Kidney (tissue), 14 donors: ENCODE data around the gene MOGAT3. TPM values are rescaled to one million over a fixed set of nuclear protein-coding genes. Genes with fewer than 3 reads are reported as not detected.
A peak's percentile ranks its signal among the peaks of the same experiment; 100 is the strongest.

Experiments used
- DNase-seq, 5 donors: peaks; one replicate each; pipeline ENCODE4 v3.0.0-alpha.2; 2013 to 2020
- FAIRE-seq: peaks from 2 replicates; lab custom pipeline; 2012; peaks lifted over from hg19 to GRCh38; lab: Jason Lieb, UNC
- H3K27ac ChIP-seq, 2 donors: one replicate each; pipeline ENCODE4 v1.7.0; 2013; ENCODE audit warnings: low read depth in 2 of 2, low read length in 2 of 2, inconsistent platforms in 1 of 2
- H3K27me3 ChIP-seq: one replicate; pipeline ENCODE4 v1.7.1; 2013; ENCODE audit warnings: low read length, inconsistent platforms; ENCODE audit not compliant: control insufficient read depth, insufficient read depth
- H3K36me3 ChIP-seq, 3 donors: one replicate each; pipeline versions ENCODE4 v1.7.0 to v1.7.1; 2013; ENCODE audit warnings: low read length in 3 of 3, control low read depth in 1 of 3, inconsistent platforms in 1 of 3; ENCODE audit not compliant: insufficient read depth in 3 of 3, control insufficient read depth in 2 of 3
- H3K4me1 ChIP-seq, 3 donors: one replicate each; pipeline versions ENCODE4 v1.7.0 to v1.7.1; 2013; ENCODE audit warnings: low read length in 3 of 3, inconsistent platforms in 1 of 3, low read depth in 1 of 3; ENCODE audit not compliant: control insufficient read depth in 2 of 3, insufficient read depth in 2 of 3
- H3K4me3 ChIP-seq, 3 donors: one replicate each; pipeline versions ENCODE4 v1.7.0 to v1.8.1; 2013; ENCODE audit warnings: low read length in 3 of 3, control low read depth in 1 of 3, inconsistent platforms in 1 of 3
- H3K9ac ChIP-seq, 3 donors: one replicate each; pipeline versions ENCODE4 v1.7.0 to v1.7.1; 2013; ENCODE audit warnings: low read length in 3 of 3, control low read depth in 1 of 3, inconsistent platforms in 1 of 3
- H3K9me3 ChIP-seq, 3 donors: one replicate each; pipeline versions ENCODE4 v1.7.0 to v1.7.1; 2013; ENCODE audit warnings: low read length in 3 of 3, control low read depth in 1 of 3, inconsistent platforms in 1 of 3; ENCODE audit not compliant: control insufficient read depth in 2 of 3, insufficient read depth in 1 of 3
- intact Hi-C: fragments of 100-400 bp; cut with DNase I; formaldehyde crosslinking; loops from one replicate; pipeline ENCODE4 v1.11.1; 2022
- polyA plus RNA-seq: library from polyadenylated mRNA; stranded (reverse); fragments of 350-450 nt; fragmentation: Illumina TruSeq; extraction: RNeasy Lipid Tissue Mini Kit (QIAGEN cat#74804); gene quantifications from one replicate; pipeline ENCODE4 v1.2.3, GENCODE V29; 2014; ENCODE audit warnings: low read depth, low replicate concordance; ENCODE audit not compliant: insufficient read depth
- total RNA-seq: library from RNA; stranded (reverse); fragmentation: NEBNext Ultra II Directional; extraction: Animal tissue kit (Norgen Biotek cat#: 25700); gene quantifications from one replicate; pipeline ENCODE4 v1.2.1, GENCODE V29; 2021
- TF ChIP-seq, protein P1 (sequence below): IDR thresholded peaks from 3 replicates; pipeline ENCODE4 v1.5.1; 2012; ENCODE audit warnings: mild to moderate bottlenecking, moderate library complexity, borderline replicate concordance; ENCODE audit not compliant: insufficient read depth; ENCODE audit errors: extremely low read depth
- donor health status: control.
- donor health status: control.
- donor health status: control.
- donor health status: control.
- donor health status: control.
- donor health status: DM: yes; HTN: yes; CAD: no.
- donor health status: Normal renal cell carcinoma (clear cell type).

The MOGAT3 gene
- total and polyA plus RNA-seq, 2 donors from 2014 or later: 0.25 to 0.37 TPM

DNA sequence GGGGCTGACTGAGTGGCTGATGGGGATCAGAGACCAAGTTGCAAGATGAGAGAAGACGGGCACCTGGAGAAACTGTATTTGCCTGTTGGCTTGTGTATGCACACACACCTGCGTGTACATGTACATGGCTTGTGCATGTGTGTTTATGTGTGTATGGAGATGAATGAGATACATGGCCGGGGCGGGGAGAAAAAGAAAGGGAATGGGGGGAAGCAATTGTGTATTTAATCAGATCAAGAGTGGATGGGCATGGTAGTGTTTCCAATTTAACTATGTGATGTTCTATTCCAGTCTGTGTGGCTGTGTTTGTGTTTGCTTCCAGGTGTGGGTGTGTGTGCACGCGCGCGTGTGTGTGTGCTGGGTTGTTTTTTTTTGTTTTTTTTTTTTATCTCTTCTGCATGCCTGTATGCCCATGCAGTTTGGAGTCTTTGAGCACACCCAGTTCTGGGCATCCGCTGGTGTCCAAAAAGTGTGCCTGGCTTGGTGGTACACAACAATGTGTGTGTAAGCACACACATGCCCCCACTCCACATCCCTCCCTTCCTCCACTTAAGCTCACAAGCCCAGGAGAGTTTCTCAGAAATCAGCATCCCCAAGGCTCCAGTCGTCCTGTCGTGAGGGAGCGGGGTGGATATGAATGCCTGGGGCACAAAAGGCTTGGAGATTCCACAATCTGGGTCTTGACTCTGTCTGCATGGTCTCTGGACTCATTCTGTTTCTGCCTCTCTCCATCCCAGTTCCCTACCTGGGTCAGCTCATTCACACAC is 33.0 kb downstream of the MOGAT3 start:
- Histone ChIP-seq H3K36me3 (no peaks in the 10 kb centered on the region), H3K4me3 (no peak overlapping the region), H3K9me3 (no peaks in the 10 kb centered on the region), H3K4me1 (peaks cover 0 to 23% (median 5%) of the 10 kb centered on the region in 3 donors), H3K9ac (no peak overlapping the region), H3K27ac (no peak overlapping the region), H3K27me3 (peaks cover 66% of the 10 kb centered on the region)
- DNase-seq (no peak), FAIRE-seq (no peak)
- intact Hi-C loops: no loop called here
- TF ChIP-seq, protein P1, sequence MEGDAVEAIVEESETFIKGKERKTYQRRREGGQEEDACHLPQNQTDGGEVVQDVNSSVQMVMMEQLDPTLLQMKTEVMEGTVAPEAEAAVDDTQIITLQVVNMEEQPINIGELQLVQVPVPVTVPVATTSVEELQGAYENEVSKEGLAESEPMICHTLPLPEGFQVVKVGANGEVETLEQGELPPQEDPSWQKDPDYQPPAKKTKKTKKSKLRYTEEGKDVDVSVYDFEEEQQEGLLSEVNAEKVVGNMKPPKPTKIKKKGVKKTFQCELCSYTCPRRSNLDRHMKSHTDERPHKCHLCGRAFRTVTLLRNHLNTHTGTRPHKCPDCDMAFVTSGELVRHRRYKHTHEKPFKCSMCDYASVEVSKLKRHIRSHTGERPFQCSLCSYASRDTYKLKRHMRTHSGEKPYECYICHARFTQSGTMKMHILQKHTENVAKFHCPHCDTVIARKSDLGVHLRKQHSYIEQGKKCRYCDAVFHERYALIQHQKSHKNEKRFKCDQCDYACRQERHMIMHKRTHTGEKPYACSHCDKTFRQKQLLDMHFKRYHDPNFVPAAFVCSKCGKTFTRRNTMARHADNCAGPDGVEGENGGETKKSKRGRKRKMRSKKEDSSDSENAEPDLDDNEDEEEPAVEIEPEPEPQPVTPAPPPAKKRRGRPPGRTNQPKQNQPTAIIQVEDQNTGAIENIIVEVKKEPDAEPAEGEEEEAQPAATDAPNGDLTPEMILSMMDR: no peak

DNA sequence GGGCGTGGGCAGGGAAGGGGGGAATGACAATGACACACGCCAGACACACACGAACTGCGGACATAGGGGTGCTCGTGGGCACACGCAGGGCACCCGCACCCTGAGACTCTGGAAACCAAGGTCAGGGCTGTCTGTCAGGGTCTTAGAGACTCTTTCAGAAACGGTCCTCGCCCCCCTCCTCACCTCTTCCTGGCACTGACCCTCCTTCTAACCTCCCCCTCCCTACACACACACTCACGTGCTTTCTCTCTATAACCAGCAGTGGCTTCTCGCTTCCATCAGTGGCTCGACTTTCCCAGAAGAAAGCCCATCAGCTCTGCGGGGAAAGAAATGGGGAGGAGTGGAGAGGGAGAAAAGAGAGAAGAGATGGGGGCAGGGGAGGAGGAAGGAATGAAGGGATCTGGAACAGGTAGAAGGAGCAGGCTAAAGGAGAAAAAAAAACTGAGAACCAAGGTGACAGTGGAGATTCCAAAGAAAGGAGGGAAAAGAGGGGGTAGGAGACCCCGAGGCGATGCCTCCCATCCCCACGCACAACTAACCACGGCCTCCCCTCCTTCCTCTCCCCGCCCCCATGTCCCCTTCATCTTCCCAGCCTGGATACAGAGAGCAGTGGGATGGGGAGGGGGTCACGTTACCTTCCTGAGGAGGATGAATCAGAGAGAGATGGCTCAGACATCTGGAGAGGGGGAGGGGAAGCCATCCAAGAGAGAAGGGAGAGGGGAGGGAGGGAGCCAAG is 33.8 kb downstream of the MOGAT3 start:
- H3K36me3 ChIP-seq: no peaks in the 10 kb centered on the region
- TF ChIP-seq, protein P1: no peak
- H3K9me3 ChIP-seq: no peaks in the 10 kb centered on the region
- intact Hi-C loops: no loop called here
- H3K9ac ChIP-seq: no peak overlapping the region
- no peak overlapping the region for H3K27ac ChIP-seq
- H3K4me3 ChIP-seq: no peak overlapping the region
- peaks cover 0 to 22% (median 5%) of the 10 kb centered on the region in 3 donors for H3K4me1 ChIP-seq
- peaks cover 62% of the 10 kb centered on the region for H3K27me3 ChIP-seq
- DNase-seq: peak in 3 of 5 donors; percentile 38 to 67 (median 59)
- FAIRE-seq: no peak

- Histone ChIP-seq H3K4me1 (peaks cover 0 to 22% (median 5%) of the 10 kb centered on the region in 3 donors), H3K36me3 (no peaks in the 10 kb centered on the region), H3K9me3 (no peaks in the 10 kb centered on the region), H3K4me3 (no peak overlapping the region), H3K9ac (no peak overlapping the region), H3K27me3 (peaks cover 59% of the 10 kb centered on the region), H3K27ac (no peak overlapping the region)
- FAIRE-seq: no peak
- TF ChIP-seq, protein P1: no peak
- intact Hi-C loops: no loop called here
- DNase-seq: no peak
Measured at GRCh38 chr7:101166648-101166908, 34.3 kb downstream of the MOGAT3 start.
